Activated CD8-positive, alpha-beta T cell treated with anti-CD3 and anti-CD28 coated beads, Interleukin-2, amount 10 ng/mL, durations not matched to agents 7 days and 5 days (primary cell): ENCODE data around the gene HBZ. TPM values are rescaled to one million over a fixed set of nuclear protein-coding genes. Genes with fewer than 3 reads are reported as not detected.
"Not testable (repeated sequence)": the region's sequence is repeated elsewhere in the genome, so short reads cannot be mapped to it uniquely, and the experiment has no call there.

Experiments used
- ATAC-seq: fragments of 150-1000 bp; cut with Tn5 transposase; one replicate; pipeline ENCODE4 v1.10.0; 2021; ENCODE audit warnings: moderate library complexity
- CTCF ChIA-PET: fragments of 350-600 bp; sonication (Branson Sonifier 250); formaldehyde crosslinking; loops from one replicate; lab custom pipeline; 2021; ENCODE audit warnings: antibody characterized with exemption; lab: Charles Lee
- POLR2A ChIA-PET: fragments of 350-600 bp; sonication (Branson Sonifier 250); formaldehyde crosslinking; loops from one replicate; lab custom pipeline; 2021; ENCODE audit warnings: antibody characterized with exemption; lab: Charles Lee
- DNase-seq: peaks from one replicate; pipeline ENCODE4 v3.0.0-alpha.2; 2020
- H3K27ac Mint-ChIP-seq: one replicate; pipeline ENCODE4 v1.8.0; 2021; ENCODE audit warnings: mild to moderate bottlenecking, mixed read lengths
- H3K27me3 Mint-ChIP-seq: one replicate; pipeline ENCODE4 v1.8.0; 2021; ENCODE audit warnings: low read depth, mixed read lengths
- H3K36me3 Mint-ChIP-seq: one replicate; pipeline ENCODE4 v1.8.0; 2021; ENCODE audit warnings: low read depth, mixed read lengths
- H3K4me1 Mint-ChIP-seq: one replicate; pipeline ENCODE4 v1.8.0; 2021; ENCODE audit warnings: low read depth, mixed read lengths
- H3K4me3 Mint-ChIP-seq: one replicate; pipeline ENCODE4 v1.8.0; 2021; ENCODE audit warnings: mild to moderate bottlenecking, mixed read lengths
- H3K9me3 Mint-ChIP-seq: one replicate; pipeline ENCODE4 v1.8.0; 2022; ENCODE audit warnings: mixed read lengths; ENCODE audit not compliant: insufficient read depth
- total RNA-seq, 2 experiments: library from RNA; stranded (reverse); gene quantifications; one replicate each; pipeline ENCODE4 v1.2.3, GENCODE V29; 2021

Gene HBZ
- total RNA-seq, 2 experiments from 2014 or later = not detected

- Mint-ChIP-seq H3K4me1 (peaks cover 5% of the 10 kb centered on the region), H3K36me3 (no peaks in the 10 kb centered on the region), H3K27me3 (peaks cover 52% of the 10 kb centered on the region), H3K4me3 (no peak overlapping the region), H3K27ac (no peak overlapping the region), H3K9me3 (no peaks in the 10 kb centered on the region)
- POLR2A ChIA-PET = no interaction called here
- ATAC-seq (no peak), DNase-seq (no peak)
- CTCF ChIA-PET = interaction anchor here (1.2 to 1.3 kb wide), 2 partner anchors 13 to 16 kb away, joined by 3 to 6 read pairs; partner anchors contain the start of gene HBQ1
Observed at GRCh38 chr16:167122-167690, 14.8 kb downstream of the HBZ start.

GRCh38 chr16:168424-168823 is 16.0 kb downstream of the HBZ start:
- Mint-ChIP-seq H3K27me3 (peaks cover 54% of the 10 kb centered on the region), H3K9me3 (no peaks in the 10 kb centered on the region), H3K36me3 (no peaks in the 10 kb centered on the region), H3K27ac (no peak overlapping the region), H3K4me3 (no peak overlapping the region), H3K4me1 (peaks cover 5% of the 10 kb centered on the region)
- POLR2A ChIA-PET = no interaction called here
- no peak for DNase-seq
- no peak for ATAC-seq
- CTCF ChIA-PET = interaction anchor here (0.9 to 1.3 kb wide), 3 partner anchors 11 to 102 kb away, joined by 3 to 6 read pairs (median 3); partner anchors contain the start of gene HBQ1

DNA sequence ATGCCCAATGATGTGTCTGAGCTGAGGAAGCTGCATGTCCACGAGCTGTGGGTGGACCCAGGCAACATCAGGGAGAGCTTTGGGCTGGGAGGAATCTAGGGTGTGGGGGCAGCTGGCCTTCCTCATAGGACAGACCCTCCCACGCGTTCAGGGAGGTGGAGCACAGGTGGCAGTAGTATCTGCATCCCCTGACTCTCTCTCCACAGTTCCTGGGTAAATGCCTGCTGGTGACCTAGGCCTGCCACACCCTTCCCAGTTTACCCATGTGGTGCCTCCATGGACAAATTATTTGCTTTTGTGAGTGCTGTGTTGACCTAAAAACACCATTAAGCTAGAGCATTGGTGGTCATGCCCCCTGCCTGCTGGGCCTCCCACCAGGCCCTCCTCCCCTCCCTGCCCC is 16.6 kb downstream of the HBZ start:
- Mint-ChIP-seq H3K36me3 (no peaks in the 10 kb centered on the region), H3K9me3 (no peaks in the 10 kb centered on the region), H3K27ac (no peak overlapping the region), H3K4me1 (peaks cover 6% of the 10 kb centered on the region), H3K27me3 (peaks cover 56% of the 10 kb centered on the region), H3K4me3 (no peak overlapping the region)
- ATAC-seq (no peak), DNase-seq (no peak)
- CTCF ChIA-PET = interaction anchor here (0.9 to 1.3 kb wide), 2 partner anchors 10 to 103 kb away, joined by 3 read pairs; no protein-coding TSS in a partner anchor
- POLR2A ChIA-PET = no interaction called here

DNA sequence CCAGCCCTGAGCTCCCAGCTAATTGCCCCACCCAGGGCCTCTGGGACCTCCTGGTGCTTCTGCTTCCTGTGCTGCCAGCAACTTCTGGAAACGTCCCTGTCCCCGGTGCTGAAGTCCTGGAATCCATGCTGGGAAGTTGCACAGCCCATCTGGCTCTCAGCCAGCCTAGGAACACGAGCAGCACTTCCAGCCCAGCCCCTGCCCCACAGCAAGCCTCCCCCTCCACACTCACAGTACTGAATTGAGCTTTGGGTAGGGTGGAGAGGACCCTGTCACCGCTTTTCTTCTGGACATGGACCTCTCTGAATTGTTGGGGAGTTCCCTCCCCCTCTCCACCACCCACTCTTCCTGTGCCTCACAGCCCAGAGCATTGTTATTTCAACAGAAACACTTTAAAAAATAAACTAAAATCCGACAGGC is 17.7 kb downstream of the HBZ start:
- H3K36me3 Mint-ChIP-seq, H3K4me3 Mint-ChIP-seq, POLR2A ChIA-PET, ATAC-seq, DNase-seq, H3K27ac Mint-ChIP-seq, CTCF ChIA-PET, H3K9me3 Mint-ChIP-seq: not testable (repeated sequence)
- H3K27me3 Mint-ChIP-seq = peaks cover 62% of the 10 kb centered on the region
- peaks cover 14% of the 10 kb centered on the region for H3K4me1 Mint-ChIP-seq

- ATAC-seq = no peak
- ChIA-PET CTCF (no interaction called here), POLR2A (no interaction called here)
- Mint-ChIP-seq H3K4me1 (peaks cover 19% of the 10 kb centered on the region), H3K9me3 (no peaks in the 10 kb centered on the region), H3K27me3 (peaks cover 63% of the 10 kb centered on the region), H3K4me3 (no peak overlapping the region), H3K36me3 (no peaks in the 10 kb centered on the region), H3K27ac (no peak overlapping the region)
- DNase-seq = no peak
Observed at GRCh38 chr16:170788-171187, 18.3 kb downstream of the HBZ start.

DNA sequence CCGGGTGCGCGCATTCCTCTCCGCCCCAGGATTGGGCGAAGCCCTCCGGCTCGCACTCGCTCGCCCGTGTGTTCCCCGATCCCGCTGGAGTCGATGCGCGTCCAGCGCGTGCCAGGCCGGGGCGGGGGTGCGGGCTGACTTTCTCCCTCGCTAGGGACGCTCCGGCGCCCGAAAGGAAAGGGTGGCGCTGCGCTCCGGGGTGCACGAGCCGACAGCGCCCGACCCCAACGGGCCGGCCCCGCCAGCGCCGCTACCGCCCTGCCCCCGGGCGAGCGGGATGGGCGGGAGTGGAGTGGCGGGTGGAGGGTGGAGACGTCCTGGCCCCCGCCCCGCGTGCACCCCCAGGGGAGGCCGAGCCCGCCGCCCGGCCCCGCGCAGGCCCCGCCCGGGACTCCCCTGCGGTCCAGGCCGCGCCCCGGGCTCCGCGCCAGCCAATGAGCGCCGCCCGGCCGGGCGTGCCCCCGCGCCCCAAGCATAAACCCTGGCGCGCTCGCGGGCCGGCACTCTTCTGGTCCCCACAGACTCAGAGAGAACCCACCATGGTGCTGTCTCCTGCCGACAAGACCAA is 20.0 kb downstream of the HBZ start, which contains the start of gene HBA2:
HBA2 (plus strand) TSS at position 503 of the 568 bp plus-strand sequence; CDS start at position 540, 37 bp downstream.
- H3K27ac Mint-ChIP-seq, H3K9me3 Mint-ChIP-seq, POLR2A ChIA-PET, H3K36me3 Mint-ChIP-seq, DNase-seq, H3K4me3 Mint-ChIP-seq, CTCF ChIA-PET: not testable (repeated sequence)
- Mint-ChIP-seq H3K27me3 (peaks cover 51% of the 10 kb centered on the region), H3K4me1 (peaks cover 15% of the 10 kb centered on the region)
- peak; percentile 52 for ATAC-seq

GRCh38 chr16:173211-173854 is 20.9 kb downstream of the HBZ start:
- H3K9me3 Mint-ChIP-seq, POLR2A ChIA-PET, H3K27ac Mint-ChIP-seq, DNase-seq, CTCF ChIA-PET, H3K36me3 Mint-ChIP-seq, ATAC-seq, H3K4me3 Mint-ChIP-seq: not testable (repeated sequence)
- Mint-ChIP-seq H3K27me3 (peaks cover 53% of the 10 kb centered on the region), H3K4me1 (peaks cover 20% of the 10 kb centered on the region)

DNA sequence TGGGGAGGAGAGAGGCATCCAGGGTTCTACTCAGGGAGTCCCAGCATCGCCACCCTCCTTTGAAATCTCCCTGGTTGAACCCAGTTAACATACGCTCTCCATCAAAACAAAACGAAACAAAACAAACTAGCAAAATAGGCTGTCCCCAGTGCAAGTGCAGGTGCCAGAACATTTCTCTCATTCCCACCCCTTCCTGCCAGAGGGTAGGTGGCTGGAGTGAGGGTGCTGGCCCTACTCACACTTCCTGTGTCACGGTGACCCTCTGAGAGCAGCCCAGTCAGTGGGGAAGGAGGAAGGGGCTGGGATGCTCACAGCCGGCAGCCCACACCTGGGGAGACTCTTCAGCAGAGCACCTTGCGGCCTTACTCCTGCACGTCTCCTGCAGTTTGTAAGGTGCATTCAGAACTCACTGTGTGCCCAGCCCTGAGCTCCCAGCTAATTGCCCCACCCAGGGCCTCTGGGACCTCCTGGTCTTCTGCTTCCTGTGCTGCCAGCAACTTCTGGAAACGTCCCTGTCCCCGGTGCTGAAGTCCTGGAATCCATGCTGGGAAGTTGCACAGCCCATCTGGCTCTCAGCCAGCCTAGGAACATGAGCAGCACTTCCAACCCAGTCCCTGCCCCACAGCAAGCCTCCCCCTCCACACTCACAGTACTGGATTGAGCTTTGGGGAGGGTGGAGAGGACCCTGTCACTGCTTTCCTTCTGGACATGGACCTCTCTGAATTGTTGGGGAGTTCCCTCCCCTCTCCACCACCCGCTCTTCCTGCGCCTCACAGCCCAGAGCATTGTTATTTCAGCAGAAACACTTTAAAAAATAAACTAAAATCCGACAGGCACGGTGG is 21.7 kb downstream of the HBZ start:
- H3K36me3 Mint-ChIP-seq, POLR2A ChIA-PET, H3K9me3 Mint-ChIP-seq, H3K27ac Mint-ChIP-seq, H3K4me3 Mint-ChIP-seq, ATAC-seq, DNase-seq: not testable (repeated sequence)
- Mint-ChIP-seq H3K4me1 (peaks cover 20% of the 10 kb centered on the region), H3K27me3 (peaks cover 51% of the 10 kb centered on the region)
- CTCF ChIA-PET = interaction anchor here (1.2 kb wide), 1 partner anchor 67 kb away, joined by 3 read pairs; no protein-coding TSS in a partner anchor

- Mint-ChIP-seq H3K27me3 (peaks cover 55% of the 10 kb centered on the region), H3K27ac (no peak overlapping the region), H3K9me3 (no peaks in the 10 kb centered on the region), H3K4me3 (no peak overlapping the region), H3K36me3 (no peaks in the 10 kb centered on the region), H3K4me1 (peaks cover 24% of the 10 kb centered on the region)
- ChIA-PET CTCF (interaction anchor here (0.9 to 1.2 kb wide), 2 partner anchors 68 kb away, joined by 3 read pairs; no protein-coding TSS in a partner anchor), POLR2A (interaction anchor here (0.5 kb wide), 1 partner anchor 33 kb away, joined by 3 read pairs; no protein-coding TSS in a partner anchor)
- ATAC-seq = no peak
- DNase-seq = no peak
Observed at GRCh38 chr16:175011-175949, 22.8 kb downstream of the HBZ start.

DNA sequence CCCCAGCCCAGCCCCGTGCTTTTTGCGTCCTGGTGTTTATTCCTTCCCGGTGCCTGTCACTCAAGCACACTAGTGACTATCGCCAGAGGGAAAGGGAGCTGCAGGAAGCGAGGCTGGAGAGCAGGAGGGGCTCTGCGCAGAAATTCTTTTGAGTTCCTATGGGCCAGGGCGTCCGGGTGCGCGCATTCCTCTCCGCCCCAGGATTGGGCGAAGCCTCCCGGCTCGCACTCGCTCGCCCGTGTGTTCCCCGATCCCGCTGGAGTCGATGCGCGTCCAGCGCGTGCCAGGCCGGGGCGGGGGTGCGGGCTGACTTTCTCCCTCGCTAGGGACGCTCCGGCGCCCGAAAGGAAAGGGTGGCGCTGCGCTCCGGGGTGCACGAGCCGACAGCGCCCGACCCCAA is 23.6 kb downstream of the HBZ start:
- H3K9me3 Mint-ChIP-seq, H3K4me3 Mint-ChIP-seq, ATAC-seq, POLR2A ChIA-PET, H3K36me3 Mint-ChIP-seq, DNase-seq, H3K27ac Mint-ChIP-seq: not testable (repeated sequence)
- Mint-ChIP-seq H3K4me1 (peaks cover 25% of the 10 kb centered on the region), H3K27me3 (peaks cover 50% of the 10 kb centered on the region)
- CTCF ChIA-PET = interaction anchor here (0.9 kb wide), 1 partner anchor 69 kb away, joined by 3 read pairs; no protein-coding TSS in a partner anchor
